Skeletal muscle satellite cell (primary cell): ENCODE results near the gene RIOK1.
"Not testable (repeated sequence)": the region's sequence is repeated elsewhere in the genome, so short reads cannot be mapped to it uniquely, and the experiment has no call there.

ENCODE experiments used
- H3K27me3 ChIP-seq: 2 replicates; pipeline ENCODE4 v1.7.0; 2013; ENCODE audit warnings: low read length; ENCODE audit not compliant: control insufficient read depth, insufficient read depth
- H3K36me3 ChIP-seq: 2 replicates; pipeline ENCODE4 v1.7.0; 2013; ENCODE audit warnings: mild to moderate bottlenecking, control low read depth, low read length; ENCODE audit not compliant: insufficient read depth
- H3K4me1 ChIP-seq: 2 replicates; pipeline ENCODE4 v1.7.0; 2013; ENCODE audit warnings: low read length; ENCODE audit not compliant: control insufficient read depth, insufficient read depth
- H3K4me2 ChIP-seq: 2 replicates; pipeline ENCODE4 v1.7.0; 2013; ENCODE audit warnings: mild to moderate bottlenecking, low read length
- H3K4me3 ChIP-seq: 2 replicates; pipeline ENCODE4 v1.7.0; 2013; ENCODE audit warnings: low read length
- H3K9ac ChIP-seq: 2 replicates; pipeline ENCODE4 v1.7.0; 2013; ENCODE audit warnings: mild to moderate bottlenecking, low read depth, low read length, moderate library complexity
- H3K9me3 ChIP-seq: replicated peaks from 2 replicates; pipeline ENCODE4 v1.7.0; 2013; ENCODE audit warnings: mild to moderate bottlenecking, control low read depth, low read length

Gene RIOK1

DNA sequence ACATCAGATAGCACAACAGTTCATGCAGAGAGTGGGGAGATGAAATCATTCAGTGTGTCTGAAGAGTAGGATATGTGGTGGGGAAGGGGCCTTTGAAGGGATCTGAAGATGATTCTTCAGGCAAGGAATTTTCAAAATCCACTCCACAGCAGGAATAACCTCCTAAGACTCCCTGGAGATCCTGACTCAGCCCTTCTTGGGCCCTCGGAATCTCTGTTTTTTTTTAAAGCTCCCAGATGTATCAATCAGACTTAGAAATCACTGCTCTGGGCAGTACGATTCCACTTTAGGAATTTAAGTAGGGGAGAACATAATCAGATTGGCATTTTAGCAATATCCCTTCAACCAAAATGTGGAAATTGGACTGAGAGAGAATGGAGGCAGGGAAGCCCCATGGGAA lies 55.5 kb downstream of the RIOK1 start:
- H3K4me1 ChIP-seq: peaks cover 7% of the 10 kb centered on the region
- H3K4me3 ChIP-seq: no peak overlapping the region
- no peak overlapping the region for H3K4me2 ChIP-seq

DNA sequence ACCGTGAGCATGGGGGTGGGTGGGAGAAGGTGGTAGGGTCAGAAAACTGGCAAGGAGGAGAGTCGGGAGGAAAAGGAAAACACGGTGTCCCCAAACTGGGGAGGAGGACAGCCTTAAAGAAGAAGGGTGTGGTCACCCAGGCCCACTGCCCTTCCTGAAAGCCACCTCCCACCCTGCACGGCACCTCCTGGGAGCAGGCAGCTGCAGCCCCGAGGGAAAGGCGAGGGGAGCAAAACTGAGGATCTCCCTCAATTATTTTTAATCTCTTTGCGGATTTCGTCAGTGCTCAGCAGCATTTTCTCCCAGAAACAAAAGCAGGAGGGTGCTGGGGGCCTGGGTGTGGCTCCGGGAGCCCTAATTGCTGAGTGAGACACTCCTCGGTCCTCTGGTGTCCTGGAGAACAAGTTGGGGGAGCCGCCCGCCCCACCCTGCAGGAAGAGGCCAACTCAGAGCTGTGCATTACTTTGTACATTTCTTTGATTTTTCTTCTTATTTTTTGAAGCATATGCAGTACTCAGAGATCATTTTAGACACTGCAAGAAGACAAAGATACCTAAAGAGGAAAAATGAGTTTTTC lies 56.4 kb downstream of the RIOK1 start:
- Histone ChIP-seq H3K27me3 (no peaks in the 10 kb centered on the region), H3K4me2 (no peak overlapping the region), H3K36me3 (no peaks in the 10 kb centered on the region), H3K9ac (no peak overlapping the region), H3K4me1 (peaks cover 2% of the 10 kb centered on the region), H3K9me3 (no peaks in the 10 kb centered on the region), H3K4me3 (no peak overlapping the region)

More for the DNA sequence above, 55.5 kb downstream of the RIOK1 start:
- Histone ChIP-seq H3K9me3 (no peaks in the 10 kb centered on the region), H3K9ac (no peak overlapping the region), H3K27me3 (no peaks in the 10 kb centered on the region), H3K36me3 (no peaks in the 10 kb centered on the region)

DNA sequence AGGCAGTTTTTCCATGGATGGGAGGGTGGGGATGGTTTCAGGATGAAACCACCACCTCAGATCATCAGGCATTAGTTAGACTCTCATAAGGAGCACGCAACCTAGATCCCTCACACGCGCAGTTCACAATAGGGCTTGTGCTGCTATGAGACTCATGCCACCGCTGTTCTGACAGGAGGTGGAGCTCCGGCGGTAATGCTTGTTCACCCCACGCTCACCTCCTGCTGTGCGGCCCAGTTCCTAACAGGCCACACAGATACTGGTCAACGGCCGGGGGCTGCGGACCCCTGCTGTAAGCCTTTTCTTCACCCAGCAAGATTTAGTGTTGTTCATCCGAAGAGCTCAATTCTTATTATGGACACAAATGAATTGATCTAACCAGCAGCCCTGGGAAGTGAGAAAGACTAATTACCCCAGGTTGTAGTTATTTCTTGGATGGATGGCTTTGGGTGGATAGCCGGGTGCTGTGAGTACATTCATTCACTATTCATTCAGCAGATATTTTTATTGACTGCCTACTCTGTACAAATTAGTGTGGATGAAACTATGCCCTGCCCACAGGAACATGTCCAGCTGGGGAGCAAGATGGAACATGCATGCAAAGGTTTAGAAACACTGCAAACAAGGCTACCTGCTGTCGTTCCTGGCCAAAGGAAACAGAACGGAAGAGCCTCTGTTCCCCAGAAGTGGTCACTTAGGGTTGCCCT lies 57.2 kb downstream of the RIOK1 start:
- no peaks in the 10 kb centered on the region for H3K36me3 ChIP-seq
- H3K4me1 ChIP-seq: no peaks in the 10 kb centered on the region
- H3K27me3 ChIP-seq: peaks cover 6% of the 10 kb centered on the region
- no peaks in the 10 kb centered on the region for H3K9me3 ChIP-seq
- no peak overlapping the region for H3K9ac ChIP-seq
- H3K4me3 ChIP-seq: no peak overlapping the region
- H3K4me2 ChIP-seq: no peak overlapping the region

DNA sequence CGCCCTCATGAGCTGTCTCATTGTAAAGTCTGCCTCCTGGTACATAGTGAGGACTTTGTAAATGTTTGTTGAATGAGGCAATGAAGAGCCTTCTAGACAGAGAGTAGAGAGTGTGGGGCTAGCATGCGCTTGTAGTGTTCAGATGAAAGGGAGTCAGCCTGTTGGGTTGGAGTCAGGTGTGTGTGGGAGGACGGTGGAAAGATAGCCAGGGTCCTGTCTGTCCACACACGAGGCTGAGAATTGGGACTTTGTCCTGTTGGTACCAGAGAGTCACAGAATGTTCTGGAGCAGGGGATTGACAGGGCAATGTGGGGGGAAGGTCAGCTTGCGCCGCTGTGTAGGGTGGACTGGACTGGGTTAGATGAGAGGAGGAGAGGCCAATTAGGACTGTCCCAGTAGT lies 58.6 kb downstream of the RIOK1 start:
- Histone ChIP-seq H3K27me3 (peaks cover 7% of the 10 kb centered on the region), H3K4me3 (no peak overlapping the region), H3K4me2 (no peak overlapping the region), H3K9ac (no peak overlapping the region), H3K4me1 (no peaks in the 10 kb centered on the region), H3K9me3 (no peaks in the 10 kb centered on the region), H3K36me3 (no peaks in the 10 kb centered on the region)

DNA sequence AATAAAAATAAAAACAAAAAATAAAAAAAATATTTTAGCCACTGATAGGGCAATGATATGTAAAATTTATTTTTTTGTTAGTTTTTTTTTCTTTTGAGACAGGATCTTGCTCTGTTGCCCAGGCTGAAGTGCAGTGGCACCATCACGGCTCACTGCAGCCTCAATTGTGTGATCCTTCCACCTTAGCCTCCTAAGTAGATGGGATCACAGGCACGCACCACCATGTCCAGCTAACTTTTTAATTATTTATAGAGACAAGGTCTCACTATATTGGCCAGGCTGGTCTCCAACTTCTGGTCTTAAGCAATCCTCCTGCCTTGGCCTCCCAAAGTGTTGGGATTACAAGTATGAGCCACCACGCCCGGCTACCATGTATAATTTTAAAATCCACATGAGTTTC lies 59.4 kb downstream of the RIOK1 start:
- Histone ChIP-seq H3K4me1 (no peaks in the 10 kb centered on the region), H3K9me3 (no peaks in the 10 kb centered on the region), H3K4me3 (no peak overlapping the region), H3K4me2 (no peak overlapping the region), H3K36me3 (no peaks in the 10 kb centered on the region), H3K9ac (no peak overlapping the region), H3K27me3 (peaks cover 10% of the 10 kb centered on the region)

DNA sequence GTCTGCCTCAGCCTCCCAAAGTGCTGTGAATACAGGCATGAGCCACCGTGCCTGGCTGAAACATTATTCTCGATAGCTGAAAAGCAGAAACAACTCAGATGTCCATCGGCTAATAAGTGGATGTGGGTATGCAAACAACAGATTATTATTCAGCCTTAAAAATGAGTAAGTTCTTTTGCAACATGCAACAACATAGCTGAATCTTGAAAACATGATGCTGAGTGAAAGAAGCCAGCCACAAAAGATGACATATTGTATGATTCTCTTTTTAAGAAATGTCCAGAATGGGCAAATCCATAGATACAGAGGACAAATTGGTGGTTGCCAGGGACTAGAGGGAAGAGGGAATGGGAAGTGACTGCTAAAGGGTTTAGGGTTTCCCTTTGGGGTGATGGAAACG lies 61.7 kb downstream of the RIOK1 start:
- no peak overlapping the region for H3K4me2 ChIP-seq
- peaks cover 10% of the 10 kb centered on the region for H3K27me3 ChIP-seq
- no peaks in the 10 kb centered on the region for H3K36me3 ChIP-seq
- no peaks in the 10 kb centered on the region for H3K4me1 ChIP-seq
- H3K9me3 ChIP-seq: no peaks in the 10 kb centered on the region
- no peak overlapping the region for H3K4me3 ChIP-seq
- H3K9ac ChIP-seq: no peak overlapping the region

DNA sequence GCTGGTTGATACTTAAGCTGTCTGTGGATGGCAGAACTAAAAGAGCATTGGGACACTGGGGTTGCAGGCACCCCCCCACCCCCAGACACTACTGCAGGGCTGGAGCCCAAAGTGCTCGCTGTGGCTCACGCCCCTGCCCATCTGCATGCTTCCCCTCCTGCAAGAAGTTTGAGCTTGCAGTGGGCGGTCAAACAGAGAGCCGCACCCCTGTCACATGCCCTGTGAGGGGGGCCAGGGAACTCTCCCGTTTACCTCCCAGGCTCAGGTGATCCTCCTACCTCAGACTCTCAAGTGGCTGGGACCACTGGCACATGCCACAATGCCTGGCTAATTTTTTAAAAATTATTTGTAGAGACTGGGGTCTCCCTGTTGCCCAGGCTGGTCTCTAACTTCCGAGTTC lies 63.3 kb downstream of the RIOK1 start:
- no peaks in the 10 kb centered on the region for H3K4me1 ChIP-seq
- no peak overlapping the region for H3K4me3 ChIP-seq
- no peaks in the 10 kb centered on the region for H3K9me3 ChIP-seq
- H3K9ac ChIP-seq: no peak overlapping the region
- H3K4me2 ChIP-seq: no peak overlapping the region
- no peaks in the 10 kb centered on the region for H3K36me3 ChIP-seq
- peaks cover 10% of the 10 kb centered on the region for H3K27me3 ChIP-seq

DNA sequence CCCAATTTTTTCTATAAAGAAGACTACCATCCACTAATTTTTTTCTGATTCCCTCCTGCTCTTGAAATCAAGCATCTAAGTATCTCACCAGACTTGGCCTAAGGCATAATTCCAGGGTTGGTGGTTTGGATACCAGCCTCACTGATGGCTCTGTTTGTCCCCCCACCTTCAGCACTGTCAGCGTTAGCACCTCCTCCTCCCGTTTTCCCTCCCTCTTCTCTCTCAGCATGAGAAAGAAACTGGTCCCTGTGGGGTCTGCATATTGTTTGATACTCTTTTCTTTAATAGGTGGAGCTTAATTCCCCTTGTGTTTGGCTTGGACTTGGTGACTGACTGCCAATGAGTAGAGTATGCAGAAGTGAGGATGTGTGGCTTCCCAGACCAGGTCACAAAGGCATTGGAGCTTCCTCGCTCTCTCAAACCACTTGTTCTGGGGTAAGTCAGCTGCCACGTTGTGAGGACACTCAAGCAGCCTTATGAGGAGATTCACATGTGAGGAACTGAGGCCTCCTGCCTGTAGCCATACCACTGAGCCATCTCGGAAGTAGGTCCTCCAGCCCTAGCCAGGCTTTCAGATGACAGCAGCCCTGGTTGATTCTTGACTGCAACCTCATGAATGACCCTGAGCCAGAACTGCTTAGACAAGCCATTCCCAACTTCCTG lies 65.2 kb downstream of the RIOK1 start:
- no peak overlapping the region for H3K4me3 ChIP-seq
- H3K9ac ChIP-seq: no peak overlapping the region
- no peaks in the 10 kb centered on the region for H3K4me1 ChIP-seq
- H3K9me3 ChIP-seq: no peaks in the 10 kb centered on the region
- H3K27me3 ChIP-seq: peaks cover 10% of the 10 kb centered on the region
- H3K36me3 ChIP-seq: no peaks in the 10 kb centered on the region
- H3K4me2 ChIP-seq: no peak overlapping the region

DNA sequence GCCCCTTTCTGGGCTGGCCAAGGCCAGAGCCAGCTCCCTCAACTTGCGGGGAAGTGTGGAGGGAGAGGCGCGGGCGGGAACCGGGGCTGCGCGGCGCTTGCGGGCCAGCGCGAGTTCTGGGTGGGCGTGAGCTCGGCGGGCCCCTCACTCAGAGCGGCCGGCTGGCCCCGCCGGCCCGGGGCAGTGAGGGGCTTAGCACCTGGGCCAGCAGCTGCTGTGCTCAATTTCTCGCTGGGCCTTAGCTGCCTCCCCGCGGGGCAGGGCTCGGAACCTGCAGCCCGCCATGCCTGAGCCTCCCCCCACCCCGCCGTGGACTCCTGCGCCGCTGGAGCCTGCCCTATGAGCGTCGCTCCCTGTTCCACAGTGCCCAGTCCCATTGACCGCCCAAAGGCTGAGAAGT lies 66.7 kb downstream of the RIOK1 start:
- H3K36me3 ChIP-seq, H3K4me3 ChIP-seq, H3K9ac ChIP-seq, H3K4me1 ChIP-seq, H3K4me2 ChIP-seq, H3K9me3 ChIP-seq, H3K27me3 ChIP-seq: not testable (repeated sequence)

DNA sequence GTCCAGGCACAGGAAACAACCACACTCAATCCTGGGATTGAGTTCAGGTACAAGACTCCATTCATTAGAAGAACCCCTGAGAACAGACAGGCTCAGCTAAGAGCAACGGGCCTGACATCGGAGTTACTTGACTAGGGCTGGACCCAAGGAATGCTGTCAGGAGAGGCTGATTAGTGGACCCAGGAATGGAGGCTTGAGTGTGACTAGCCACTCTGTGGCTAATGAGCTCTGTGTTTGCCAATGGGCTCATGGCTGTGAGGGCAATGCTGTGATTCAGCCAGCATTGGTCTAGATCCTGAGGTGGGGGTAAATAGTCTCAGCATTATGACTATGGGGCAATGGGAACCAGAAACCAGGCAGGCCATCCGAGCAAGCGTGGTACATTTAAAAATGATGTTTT lies 71.8 kb downstream of the RIOK1 start:
- Histone ChIP-seq H3K4me2 (no peak overlapping the region), H3K4me3 (no peak overlapping the region), H3K9ac (no peak overlapping the region), H3K9me3 (no peaks in the 10 kb centered on the region), H3K27me3 (no peaks in the 10 kb centered on the region), H3K4me1 (no peaks in the 10 kb centered on the region), H3K36me3 (no peaks in the 10 kb centered on the region)

DNA sequence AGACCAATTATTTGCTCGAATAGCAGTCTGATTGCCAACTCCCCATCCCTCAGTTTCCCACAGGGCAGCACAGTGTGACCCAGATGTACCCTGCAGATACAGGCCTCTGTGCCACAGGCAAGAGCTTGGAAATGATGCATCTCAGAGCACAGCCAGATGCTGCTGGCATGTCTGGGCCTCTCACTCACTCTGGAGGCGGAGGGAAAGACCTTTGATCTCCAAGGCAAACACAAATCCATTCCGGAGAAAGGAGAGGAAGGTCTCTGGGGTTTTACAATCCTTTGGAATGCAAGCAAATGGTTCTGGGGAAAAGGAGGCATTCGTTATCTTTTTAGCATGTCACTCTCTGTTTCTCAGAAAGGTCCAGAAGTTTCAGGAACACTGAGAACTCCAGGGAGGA lies 74.2 kb downstream of the RIOK1 start:
- H3K4me2 ChIP-seq: no peak overlapping the region
- H3K9ac ChIP-seq: no peak overlapping the region
- no peaks in the 10 kb centered on the region for H3K9me3 ChIP-seq
- H3K4me3 ChIP-seq: no peak overlapping the region
- no peaks in the 10 kb centered on the region for H3K36me3 ChIP-seq
- H3K4me1 ChIP-seq: peaks cover 8% of the 10 kb centered on the region
- H3K27me3 ChIP-seq: no peaks in the 10 kb centered on the region
